Esophagus muscularis mucosa (tissue), 4 donors: ENCODE measurements around the gene RNLS. TPM values are rescaled to one million over a fixed set of nuclear protein-coding genes. Genes with fewer than 3 reads are reported as not detected.

Source experiments
- DNase-seq: peaks from one replicate; pipeline ENCODE4 v3.0.0-alpha.2; 2017; ENCODE audit errors: extremely low spot score
- H3K27ac ChIP-seq, 4 donors: fragments of 200-600 bp; sonication (generic); replicated peaks in 1 of 4; 1 replicate in 3 of 4; 2 replicates in 1 of 4; pipeline ENCODE4 v1.5.1; 2016 to 2019; ENCODE audit warnings: mild to moderate bottlenecking in 1 of 4
- H3K27me3 ChIP-seq, 4 donors: fragments of 200-600 bp; sonication (generic); one replicate each; pipeline versions ENCODE4 v1.5.1 to v1.6.0; 2016 to 2019
- H3K36me3 ChIP-seq, 4 donors: fragments of 200-600 bp; sonication (generic); one replicate each; pipeline ENCODE4 v1.5.1; 2016 to 2019
- H3K4me1 ChIP-seq, 4 donors: fragments of 200-600 bp; sonication (generic); one replicate each; pipeline ENCODE4 v1.5.1; 2016 to 2019
- H3K4me3 ChIP-seq, 4 donors: fragments of 200-600 bp; sonication (generic); 1 replicate in 2 of 4; 2 replicates in 2 of 4; pipeline ENCODE4 v1.5.1; 2016 to 2019; ENCODE audit warnings: mild to moderate bottlenecking in 4 of 4, moderate library complexity in 1 of 4
- H3K9me3 ChIP-seq, 4 donors: fragments of 200-600 bp; sonication (generic); 1 replicate in 3 of 4; 2 replicates in 1 of 4; pipeline ENCODE4 v1.5.1; 2016 to 2019
- EP300 ChIP-seq: sonication (generic); formaldehyde crosslinking; IDR thresholded peaks from one replicate; pipeline ENCODE4 v1.6.1; 2017; ENCODE audit warnings: antibody characterized with exemption
- POLR2A ChIP-seq: fragments of 450-650 bp; IDR thresholded peaks from one replicate; pipeline ENCODE4 v1.6.1; 2017; ENCODE audit warnings: antibody characterized with exemption, moderate library complexity, mild to moderate bottlenecking, low read depth
- POLR2AphosphoS5 ChIP-seq, 2 donors: sonication (generic); formaldehyde crosslinking; IDR thresholded peaks; one replicate each; pipeline ENCODE4 v1.6.1; 2017; ENCODE audit warnings: antibody characterized with exemption in 2 of 2
- WGBS: methylation state at CpG from one replicate; pipeline ENCODE4 v1.1.5; 2018; 5-methylcytosine and 5-hydroxymethylcytosine counted together
- intact Hi-C: fragments of 100-400 bp; cut with DNase I; formaldehyde crosslinking; loops from one replicate; pipeline ENCODE4 v1.15.1; 2023
- total RNA-seq, 4 donors: library from RNA; depleted of rRNA; stranded (reverse); fragments of >200 nt; gene quantifications; one replicate each; pipeline versions ENCODE4 v1.1.0 to v1.2.1, GENCODE V29; 2016
- TF ChIP-seq, protein P1 (sequence below), 3 experiments: fragments of 200-600 bp in 2 of 3; fragments of 450-650 bp in 1 of 3; sonication (generic) in 2 of 3; IDR thresholded peaks; one replicate each; pipeline ENCODE4 v1.5.1; 2017 to 2019; ENCODE audit warnings: antibody characterized with exemption in 3 of 3, mild to moderate bottlenecking in 2 of 3, moderate library complexity in 1 of 3

RNLS gene
- total RNA-seq, 4 donors from 2014 or later = 6.7 to 12.9 (median 10.9) TPM

DNA sequence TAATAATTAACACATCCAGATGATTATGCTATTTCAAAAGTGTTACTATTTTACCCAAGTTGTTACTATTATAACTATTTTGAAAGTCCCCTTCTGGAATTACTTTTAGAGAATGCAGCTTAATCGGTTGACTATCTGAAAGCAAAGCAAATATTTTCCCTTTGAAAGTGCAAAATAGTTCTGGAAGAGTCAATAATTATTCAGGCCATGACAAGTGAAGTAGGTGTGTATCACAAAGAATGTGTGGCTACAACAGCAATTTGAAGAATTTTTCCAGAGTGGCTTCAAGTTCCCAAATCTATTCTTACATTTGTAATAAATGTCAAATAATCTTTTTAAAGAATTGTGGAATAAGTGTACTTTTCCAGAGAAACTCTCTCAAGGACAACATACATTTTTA, 42.8 kb downstream of the RNLS start:
- H3K36me3 ChIP-seq = no peaks in the 10 kb centered on the region
- H3K27me3 ChIP-seq = no peaks in the 10 kb centered on the region
- H3K9me3 ChIP-seq = no peaks in the 10 kb centered on the region
- peaks cover 0 to 13% (median 5%) of the 10 kb centered on the region in 4 donors for H3K4me1 ChIP-seq
- intact Hi-C loops = no loop called here
- no peak for DNase-seq
- TF ChIP-seq, protein P1, sequence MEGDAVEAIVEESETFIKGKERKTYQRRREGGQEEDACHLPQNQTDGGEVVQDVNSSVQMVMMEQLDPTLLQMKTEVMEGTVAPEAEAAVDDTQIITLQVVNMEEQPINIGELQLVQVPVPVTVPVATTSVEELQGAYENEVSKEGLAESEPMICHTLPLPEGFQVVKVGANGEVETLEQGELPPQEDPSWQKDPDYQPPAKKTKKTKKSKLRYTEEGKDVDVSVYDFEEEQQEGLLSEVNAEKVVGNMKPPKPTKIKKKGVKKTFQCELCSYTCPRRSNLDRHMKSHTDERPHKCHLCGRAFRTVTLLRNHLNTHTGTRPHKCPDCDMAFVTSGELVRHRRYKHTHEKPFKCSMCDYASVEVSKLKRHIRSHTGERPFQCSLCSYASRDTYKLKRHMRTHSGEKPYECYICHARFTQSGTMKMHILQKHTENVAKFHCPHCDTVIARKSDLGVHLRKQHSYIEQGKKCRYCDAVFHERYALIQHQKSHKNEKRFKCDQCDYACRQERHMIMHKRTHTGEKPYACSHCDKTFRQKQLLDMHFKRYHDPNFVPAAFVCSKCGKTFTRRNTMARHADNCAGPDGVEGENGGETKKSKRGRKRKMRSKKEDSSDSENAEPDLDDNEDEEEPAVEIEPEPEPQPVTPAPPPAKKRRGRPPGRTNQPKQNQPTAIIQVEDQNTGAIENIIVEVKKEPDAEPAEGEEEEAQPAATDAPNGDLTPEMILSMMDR (IDR thresholded peaks at IDR 0.05) = no peak
- no peak for TF ChIP-seq EP300
- no peak for TF ChIP-seq POLR2AphosphoS5 (IDR thresholded peaks at IDR 0.05)
- no peak for TF ChIP-seq POLR2A
- H3K27ac ChIP-seq = no peak overlapping the region
- 95% methylated on average over 1 of the region's 1 CpG for WGBS
- H3K4me3 ChIP-seq = no peak overlapping the region

DNA sequence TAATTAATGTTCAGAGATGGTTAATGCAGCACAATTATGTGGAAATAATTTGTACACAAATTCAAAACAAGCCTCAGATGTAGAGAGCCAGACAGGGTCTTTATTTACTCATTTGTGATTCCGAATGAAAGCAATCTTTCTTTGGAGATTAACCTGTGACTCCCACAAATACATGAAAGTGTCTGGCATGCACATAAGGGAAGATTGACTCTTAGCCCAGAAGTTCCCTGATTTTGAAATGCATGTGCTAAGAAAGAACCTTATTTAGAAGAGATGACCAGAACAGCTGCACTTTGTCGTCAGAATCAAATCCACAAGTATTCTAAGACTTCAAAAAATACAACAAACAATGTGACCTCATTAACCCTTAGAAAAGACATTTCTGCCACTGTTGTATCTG, 45.1 kb downstream of the RNLS start:
- TF ChIP-seq EP300 (no peak), POLR2AphosphoS5 (IDR thresholded peaks at IDR 0.05) (no peak), POLR2A (no peak)
- TF ChIP-seq, protein P1 (IDR thresholded peaks at IDR 0.05) = no peak
- intact Hi-C loops = no loop called here
- no peaks in the 10 kb centered on the region for H3K9me3 ChIP-seq
- DNase-seq = no peak
- H3K27me3 ChIP-seq = no peaks in the 10 kb centered on the region
- H3K27ac ChIP-seq = peak overlapping the region in 2 of 4 donors; percentile 17 to 37
- H3K36me3 ChIP-seq = no peaks in the 10 kb centered on the region
- H3K4me3 ChIP-seq = no peak overlapping the region
- WGBS = 29% methylated on average over 2 of the region's 2 CpGs
- peaks cover 0 to 13% (median 5%) of the 10 kb centered on the region in 4 donors for H3K4me1 ChIP-seq

- intact Hi-C loops = no loop called here
- TF ChIP-seq POLR2A = no peak
- TF ChIP-seq, protein P1 (IDR thresholded peaks at IDR 0.05) = no peak
- 77% methylated on average over 2 of the region's 2 CpGs for WGBS
Measured at GRCh38 chr10:88537322-88537721, 45.8 kb downstream of the RNLS start.

GRCh38 chr10:88536437-88536836, 46.7 kb downstream of the RNLS start:
- no peaks in the 10 kb centered on the region for H3K27me3 ChIP-seq
- H3K36me3 ChIP-seq = no peaks in the 10 kb centered on the region
- H3K4me1 ChIP-seq = peaks cover 0 to 13% (median 5%) of the 10 kb centered on the region in 4 donors
- H3K9me3 ChIP-seq = no peaks in the 10 kb centered on the region
- no peak for DNase-seq
- WGBS = 94% methylated on average over 4 of the region's 4 CpGs
- intact Hi-C loops = no loop called here
- no peak overlapping the region for H3K4me3 ChIP-seq
- TF ChIP-seq, protein P1 (IDR thresholded peaks at IDR 0.05) = no peak
- no peak for TF ChIP-seq EP300
- TF ChIP-seq POLR2A = no peak
- no peak for TF ChIP-seq POLR2AphosphoS5 (IDR thresholded peaks at IDR 0.05)
- H3K27ac ChIP-seq = no peak overlapping the region

More at GRCh38 chr10:88537322-88537721, 45.8 kb downstream of the RNLS start:
- DNase-seq = no peak
- Histone ChIP-seq H3K27me3 (no peaks in the 10 kb centered on the region), H3K9me3 (no peaks in the 10 kb centered on the region), H3K4me3 (no peak overlapping the region), H3K36me3 (no peaks in the 10 kb centered on the region), H3K27ac (no peak overlapping the region), H3K4me1 (peaks cover 0 to 13% (median 5%) of the 10 kb centered on the region in 4 donors)

- peaks cover 0 to 13% (median 5%) of the 10 kb centered on the region in 4 donors for H3K4me1 ChIP-seq
- H3K27me3 ChIP-seq = no peaks in the 10 kb centered on the region
- no peak overlapping the region for H3K27ac ChIP-seq
- no peak overlapping the region for H3K4me3 ChIP-seq
- intact Hi-C loops = no loop called here
- WGBS = 82% methylated on average over 1 of the region's 1 CpG
- no peaks in the 10 kb centered on the region for H3K36me3 ChIP-seq
- H3K9me3 ChIP-seq = no peaks in the 10 kb centered on the region
- no peak for DNase-seq
- TF ChIP-seq, protein P1 (IDR thresholded peaks at IDR 0.05) = no peak
- TF ChIP-seq EP300 (no peak), POLR2AphosphoS5 (IDR thresholded peaks at IDR 0.05) (no peak), POLR2A (no peak)
Measured at GRCh38 chr10:88534072-88534665, 48.9 kb downstream of the RNLS start.
